IMR-90 (cell line): Measurements from ENCODE around the gene RBPJ. TPM values are rescaled to one million over a fixed set of nuclear protein-coding genes. Genes with fewer than 3 reads are reported as not detected.

Experiments
- ATAC-seq: fragments of 200-7000 bp; cut with Tn5 transposase; 2 replicates; pipeline ENCODE4 v1.9.1; 2020; ENCODE audit warnings: low read depth, mild to moderate bottlenecking, moderate library complexity
- BruUV-seq: library from RNA; stranded (reverse); fragments of 400-500 nt; replicated peaks from 2 replicates; lab custom pipeline; 2021; lab: Mats Ljungman, UMichigan
- CTCF ChIA-PET: fragments of 300-600 bp; formaldehyde crosslinking; extraction: SDS; loops from one replicate; lab custom pipeline; 2021; ENCODE audit warnings: antibody characterized with exemption; lab: Yijun Ruan, JAX
- POLR2A ChIA-PET: fragments of 300-600 bp; sonication (Branson Sonifier 250); formaldehyde crosslinking; loops from one replicate; lab custom pipeline; 2022; ENCODE audit warnings: antibody characterized with exemption; ENCODE audit not compliant: unreplicated experiment; lab: Charles Lee
- DNase-seq: peaks from one replicate; pipeline ENCODE4 v3.0.0; 2013
- H2AFZ ChIP-seq: replicated peaks from 2 replicates; pipeline ENCODE3; 2013; ENCODE audit warnings: low read length, mild to moderate bottlenecking; ENCODE audit not compliant: poor library complexity
- H2AK5ac ChIP-seq: 2 replicates; pipeline ENCODE4 v1.6.1; 2013; ENCODE audit warnings: low read depth, low read length, inconsistent platforms
- H2AK9ac ChIP-seq: replicated peaks from 2 replicates; pipeline ENCODE3; 2013; ENCODE audit warnings: mild to moderate bottlenecking, low read depth, low read length, moderate library complexity; ENCODE audit not compliant: poor library complexity
- H2BK120ac ChIP-seq: 2 replicates; pipeline ENCODE4 v1.6.1; 2013; ENCODE audit warnings: low read depth, low read length, inconsistent platforms
- H2BK15ac ChIP-seq: 3 replicates; pipeline ENCODE4 v1.6.1; 2013; ENCODE audit warnings: low read depth, low read length, inconsistent platforms
- H2BK20ac ChIP-seq: 2 replicates; pipeline ENCODE4 v1.6.1; 2013; ENCODE audit warnings: low read depth, mild to moderate bottlenecking, inconsistent platforms, low read length, moderate library complexity
- H2BK5ac ChIP-seq: 2 replicates; pipeline ENCODE4 v1.6.1; 2013; ENCODE audit warnings: mild to moderate bottlenecking, low read depth, low read length, inconsistent platforms; ENCODE audit not compliant: poor library complexity, severe bottlenecking
- H3K14ac ChIP-seq: replicated peaks from 2 replicates; pipeline ENCODE4 v1.6.1; 2013; ENCODE audit warnings: low read depth, low read length, inconsistent platforms
- H3K18ac ChIP-seq: 2 replicates; pipeline ENCODE4 v1.6.1; 2013; ENCODE audit warnings: low read depth, low read length, control low read depth
- H3K23ac ChIP-seq: 2 replicates; pipeline ENCODE4 v1.6.1; 2013; ENCODE audit warnings: low read depth, low read length, inconsistent platforms
- H3K27ac ChIP-seq: 2 replicates; pipeline ENCODE4 v1.5.1; 2013; ENCODE audit warnings: mild to moderate bottlenecking, control low read depth, low read length; ENCODE audit not compliant: insufficient read depth
- H3K27me3 ChIP-seq: 2 replicates; pipeline ENCODE4 v1.6.1; 2013; ENCODE audit warnings: low read length; ENCODE audit not compliant: control insufficient read depth, insufficient read depth
- H3K36me3 ChIP-seq: 2 replicates; pipeline ENCODE4 v1.6.1; 2013; ENCODE audit warnings: low read length, mixed read lengths; ENCODE audit not compliant: control insufficient read depth, insufficient read depth
- H3K4ac ChIP-seq: 2 replicates; pipeline ENCODE4 v1.6.1; 2013; ENCODE audit warnings: low read depth, low read length, inconsistent platforms
- H3K4me1 ChIP-seq: 2 replicates; pipeline ENCODE4 v1.6.1; 2013; ENCODE audit warnings: low read length, mixed read lengths; ENCODE audit not compliant: control insufficient read depth, insufficient read depth
- H3K4me2 ChIP-seq: 2 replicates; pipeline ENCODE4 v1.6.1; 2013; ENCODE audit warnings: low read depth, mild to moderate bottlenecking, control low read depth, low read length, moderate library complexity
- H3K4me3 ChIP-seq: 2 replicates; pipeline ENCODE4 v1.5.1; 2013; ENCODE audit warnings: low read depth, mild to moderate bottlenecking, control low read depth, low read length, moderate library complexity; ENCODE audit not compliant: insufficient read depth
- H3K56ac ChIP-seq: 2 replicates; pipeline ENCODE4 v1.6.1; 2013; ENCODE audit warnings: low read length, inconsistent platforms; ENCODE audit not compliant: insufficient read depth; ENCODE audit errors: extremely low read depth
- H3K79me1 ChIP-seq, 2 experiments: 2 replicates each; pipeline ENCODE4 v1.6.1; 2013; ENCODE audit warnings: low read length in 2 of 2, inconsistent platforms in 1 of 2, low read depth in 1 of 2
- H3K9ac ChIP-seq: 2 replicates; pipeline ENCODE4 v1.6.1; 2013; ENCODE audit warnings: low read depth, low read length, control low read depth
- H3K9me1 ChIP-seq: 2 replicates; pipeline ENCODE4 v1.6.1; 2013; ENCODE audit warnings: low read length, inconsistent platforms; ENCODE audit not compliant: insufficient read depth
- H3K9me3 ChIP-seq: 2 replicates; pipeline ENCODE4 v1.6.1; 2013; ENCODE audit warnings: low read length; ENCODE audit not compliant: control insufficient read depth, insufficient read depth
- H4K20me1 ChIP-seq: 2 replicates; pipeline ENCODE4 v1.6.1; 2013; ENCODE audit warnings: low read length, inconsistent platforms; ENCODE audit not compliant: insufficient read depth
- H4K5ac ChIP-seq: 2 replicates; pipeline ENCODE4 v1.6.1; 2013; ENCODE audit warnings: mild to moderate bottlenecking, low read depth, low read length, control low read depth
- H4K8ac ChIP-seq, 2 experiments: 2 replicates each; pipeline ENCODE4 v1.6.1; 2013; ENCODE audit warnings: low read depth in 2 of 2, low read length in 2 of 2, control low read depth in 1 of 2, inconsistent platforms in 1 of 2
- H4K91ac ChIP-seq: 2 replicates; pipeline ENCODE4 v1.6.1; 2013; ENCODE audit warnings: low read depth, low read length, inconsistent platforms; ENCODE audit not compliant: insufficient read depth
- BHLHE40 ChIP-seq: fragments of 150-350 bp; IDR thresholded peaks from 2 replicates; pipeline ENCODE4 v1.6.1; 2016; ENCODE audit warnings: mild to moderate bottlenecking, low read depth, low read length
- MAFK ChIP-seq: IDR thresholded peaks from 2 replicates; pipeline ENCODE4 v1.6.1; 2012; ENCODE audit warnings: low read depth, low read length, improper control_type of control experiment
- MAZ ChIP-seq: IDR thresholded peaks from 2 replicates; pipeline ENCODE4 v1.6.1; 2012; ENCODE audit warnings: low read depth, mild to moderate bottlenecking, low read length, improper control_type of control experiment, moderate library complexity, borderline replicate concordance
- NFE2L2 ChIP-seq: fragments of 150-350 bp; IDR thresholded peaks from 2 replicates; pipeline ENCODE4 v1.6.1; 2016; ENCODE audit warnings: low read depth, mild to moderate bottlenecking, low read length
- WGBS, 2 experiments: methylation state at CpG; one replicate each; pipeline versions ENCODE4 v1.1.5 to v1.1.7; 2013; ENCODE audit warnings: missing lambda C conversion rate in 2 of 2; ENCODE audit not compliant: insufficient read length in 1 of 2; ENCODE audit errors: extremely low coverage in 2 of 2; 5-methylcytosine and 5-hydroxymethylcytosine counted together
- dilution Hi-C: fragments of 300-500 bp; cut with HindIII; formaldehyde crosslinking; loops from one replicate; pipeline ENCODE4 v1.14.3; 2018; ENCODE audit warnings: low sequenced_read_pairs; ENCODE audit not compliant: unreplicated experiment
- in situ Hi-C: fragments of 300-500 bp; cut with MboI; formaldehyde crosslinking; loops from 3 replicates; pipeline ENCODE4 v1.14.3; 2019; ENCODE audit warnings: low sequenced_read_pairs, inconsistent platforms, mixed read lengths
- intact Hi-C: fragments of 100-400 bp; cut with micrococcal nuclease; formaldehyde crosslinking; loops from 2 replicates; pipeline ENCODE4 v1.10.0; 2022
- polyA plus RNA-seq, 3 experiments: library from polyadenylated mRNA; depleted of rRNA; stranded (reverse); fragments of >200 nt; gene quantifications; 2 replicates each; pipeline ENCODE4 v1.2.3, GENCODE V29; 2012; ENCODE audit warnings: low replicate concordance in 1 of 3
- total RNA-seq: library from RNA; depleted of rRNA; stranded (reverse); fragments of >200 nt; gene quantifications from 2 replicates; pipeline ENCODE4 v1.2.3, GENCODE V29; 2012
- TF ChIP-seq, protein P1 (sequence below): conservative IDR thresholded peaks from 2 replicates; pipeline ENCODE4 v1.5.1; 2012; ENCODE audit warnings: mild to moderate bottlenecking, low read depth, low read length, improper control_type of control experiment

Gene RBPJ
- total and polyA plus RNA-seq, 2 of the 4 experiments (the other 2 are of a cell fraction) = 50.3 to 148 TPM

DNA sequence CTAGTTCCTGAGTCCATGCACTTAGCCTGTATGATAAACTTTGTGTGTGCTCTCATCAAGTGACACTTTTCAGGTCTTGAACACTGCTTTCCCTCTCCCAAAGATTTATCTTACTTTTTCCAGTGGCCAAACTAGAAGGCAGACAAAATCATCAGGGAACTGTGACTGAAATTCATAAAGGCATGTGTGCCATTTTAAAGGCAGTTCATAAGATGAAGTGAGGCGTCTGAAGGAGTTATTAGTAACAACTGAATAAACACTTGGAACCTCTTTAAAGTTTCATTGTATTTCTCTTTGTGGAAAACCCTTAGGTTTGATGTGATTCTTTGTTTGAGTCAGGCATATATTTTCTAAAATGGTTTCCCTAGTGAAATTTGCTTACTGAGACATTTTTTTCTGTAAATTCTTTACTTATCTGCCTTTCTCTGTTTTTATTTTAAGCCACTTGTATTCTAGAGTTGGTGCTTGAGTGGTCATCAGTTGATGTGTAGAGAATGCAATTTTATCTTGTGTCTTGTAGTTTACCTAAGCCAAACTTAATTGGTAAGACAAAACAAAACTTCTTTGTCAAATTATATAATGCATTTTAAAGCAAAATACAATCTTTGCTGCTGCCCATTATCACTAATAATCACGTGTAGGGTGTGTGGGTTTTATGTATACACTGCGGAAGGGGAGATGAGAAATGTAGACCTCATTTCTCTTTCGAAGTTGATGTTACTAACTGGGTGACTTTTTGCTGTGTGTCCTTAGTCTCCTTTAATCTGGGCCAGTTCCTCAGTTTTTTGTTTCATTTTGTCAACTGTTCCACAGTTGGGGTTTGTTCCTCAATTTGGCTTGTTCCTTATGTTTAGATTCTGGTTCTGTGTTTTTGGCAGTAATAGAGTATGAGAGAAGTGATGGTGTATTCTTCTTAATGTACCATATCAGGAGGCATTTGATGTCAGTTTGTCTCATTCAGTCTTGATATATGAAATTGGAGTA lies 56.8 kb downstream of the RBPJ start:
- H3K4me3 ChIP-seq = no peak overlapping the region
- no peak overlapping the region for H4K8ac ChIP-seq
- dilution Hi-C loops (no loop called here), intact Hi-C loops (no loop called here), in situ Hi-C loops (no loop called here)
- H2AK9ac ChIP-seq = no peak overlapping the region
- H4K5ac ChIP-seq = no peak overlapping the region
- no peak overlapping the region for H2BK15ac ChIP-seq
- no peak overlapping the region for H2AK5ac ChIP-seq
- H3K9me1 ChIP-seq = peaks cover 18% of the 10 kb centered on the region
- DNase-seq = no peak
- H3K79me1 ChIP-seq = peaks cover 30 to 72% of the 10 kb centered on the region in 2 experiments
- H3K4me2 ChIP-seq = peak overlapping the region; percentile 36; the same call in 1 of the 2 replicates
- CTCF ChIA-PET = no interaction called here
- H3K9me3 ChIP-seq = no peaks in the 10 kb centered on the region
- no peak for ATAC-seq
- no peak overlapping the region for H3K56ac ChIP-seq
- H3K36me3 ChIP-seq = 0 out of 2 replicates have a peak, but pooled peaks cover 1% of the 10 kb centered on the region
- POLR2A ChIA-PET = no interaction called here
- no peak overlapping the region for H2BK120ac ChIP-seq
- WGBS, 2 experiments = no CpG with 5 or more reads among the region's 4 CpGs
- no peak overlapping the region for H3K4ac ChIP-seq
- peaks cover 7% of the 10 kb centered on the region for H3K4me1 ChIP-seq
- H2BK5ac ChIP-seq = no peak overlapping the region
- no peak overlapping the region for H2BK20ac ChIP-seq
- no peaks in the 10 kb centered on the region for H3K27me3 ChIP-seq
- peaks cover 80% of the 10 kb centered on the region for H4K20me1 ChIP-seq
- no TSS peak for BruUV-seq
- no peak overlapping the region for H4K91ac ChIP-seq
- TF ChIP-seq MAZ (no peak), NFE2L2 (no peak), BHLHE40 (no peak), MAFK (peak; percentile 87)
- TF ChIP-seq, protein P1, sequence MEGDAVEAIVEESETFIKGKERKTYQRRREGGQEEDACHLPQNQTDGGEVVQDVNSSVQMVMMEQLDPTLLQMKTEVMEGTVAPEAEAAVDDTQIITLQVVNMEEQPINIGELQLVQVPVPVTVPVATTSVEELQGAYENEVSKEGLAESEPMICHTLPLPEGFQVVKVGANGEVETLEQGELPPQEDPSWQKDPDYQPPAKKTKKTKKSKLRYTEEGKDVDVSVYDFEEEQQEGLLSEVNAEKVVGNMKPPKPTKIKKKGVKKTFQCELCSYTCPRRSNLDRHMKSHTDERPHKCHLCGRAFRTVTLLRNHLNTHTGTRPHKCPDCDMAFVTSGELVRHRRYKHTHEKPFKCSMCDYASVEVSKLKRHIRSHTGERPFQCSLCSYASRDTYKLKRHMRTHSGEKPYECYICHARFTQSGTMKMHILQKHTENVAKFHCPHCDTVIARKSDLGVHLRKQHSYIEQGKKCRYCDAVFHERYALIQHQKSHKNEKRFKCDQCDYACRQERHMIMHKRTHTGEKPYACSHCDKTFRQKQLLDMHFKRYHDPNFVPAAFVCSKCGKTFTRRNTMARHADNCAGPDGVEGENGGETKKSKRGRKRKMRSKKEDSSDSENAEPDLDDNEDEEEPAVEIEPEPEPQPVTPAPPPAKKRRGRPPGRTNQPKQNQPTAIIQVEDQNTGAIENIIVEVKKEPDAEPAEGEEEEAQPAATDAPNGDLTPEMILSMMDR = no peak
- no peak overlapping the region for H3K27ac ChIP-seq
- 0 out of 2 replicates have a peak overlapping the region, but pooled peaks have one; percentile 37 for H3K14ac ChIP-seq
- H3K18ac ChIP-seq = no peak overlapping the region
- H3K23ac ChIP-seq = 0 out of 2 replicates have a peak overlapping the region, but pooled peaks have one; percentile 18
- H2AFZ ChIP-seq = no peak overlapping the region
- H3K9ac ChIP-seq = no peak overlapping the region
